ENCODE data around the gene IL1R1.
A peak's percentile ranks its signal among the peaks of the same experiment; 100 is the strongest.

The IL1R1 gene

DNA sequence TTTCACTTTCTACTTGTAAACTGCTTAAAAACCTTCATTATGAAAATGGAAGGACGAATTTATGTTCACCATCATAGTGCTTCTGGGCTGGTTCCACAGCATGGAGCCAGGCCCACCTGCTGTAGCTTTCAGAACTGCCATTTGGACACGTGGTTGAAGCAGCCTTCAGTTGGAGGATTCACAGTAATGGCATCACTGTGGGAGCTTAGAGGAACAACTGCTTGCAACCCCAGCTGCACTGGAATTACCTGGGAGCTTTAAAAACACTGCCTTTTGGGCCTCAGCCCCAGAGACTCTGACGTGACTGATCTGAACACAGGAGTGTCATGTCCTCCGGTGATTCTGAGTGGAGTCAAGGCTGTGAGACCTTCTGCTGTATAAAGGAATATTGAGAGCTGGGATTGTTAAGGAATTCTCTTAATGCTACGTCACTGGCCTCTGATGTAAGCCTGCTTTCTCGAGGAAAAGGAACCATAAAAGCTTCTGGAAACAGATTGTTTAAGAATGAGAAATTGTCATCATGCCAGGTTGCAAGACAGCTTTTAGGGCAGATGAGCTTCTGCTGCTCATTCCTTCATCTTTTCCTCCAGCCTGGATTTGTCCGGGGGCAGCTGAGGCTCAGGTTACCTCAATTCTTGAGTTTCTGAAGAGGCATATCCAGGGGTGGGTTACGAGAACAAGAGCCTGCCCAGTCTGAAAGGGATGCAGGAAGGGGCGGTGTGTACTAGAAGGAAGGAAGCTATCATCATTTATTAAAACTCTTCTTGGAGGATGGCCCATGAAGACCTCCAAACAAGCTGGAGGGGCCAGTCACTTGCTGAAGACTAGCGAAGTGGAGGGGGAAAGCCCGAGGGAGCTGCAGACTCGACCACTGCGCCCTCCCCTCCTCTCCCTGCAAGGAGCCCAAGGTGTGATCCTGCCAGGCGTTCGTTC, 1.3 kb upstream of the IL1R1 start:
- DNase-seq = no peak

GRCh38 chr2:102142829-102143449, 393 bp downstream of the IL1R1 start:
- no peak for DNase-seq

DNA sequence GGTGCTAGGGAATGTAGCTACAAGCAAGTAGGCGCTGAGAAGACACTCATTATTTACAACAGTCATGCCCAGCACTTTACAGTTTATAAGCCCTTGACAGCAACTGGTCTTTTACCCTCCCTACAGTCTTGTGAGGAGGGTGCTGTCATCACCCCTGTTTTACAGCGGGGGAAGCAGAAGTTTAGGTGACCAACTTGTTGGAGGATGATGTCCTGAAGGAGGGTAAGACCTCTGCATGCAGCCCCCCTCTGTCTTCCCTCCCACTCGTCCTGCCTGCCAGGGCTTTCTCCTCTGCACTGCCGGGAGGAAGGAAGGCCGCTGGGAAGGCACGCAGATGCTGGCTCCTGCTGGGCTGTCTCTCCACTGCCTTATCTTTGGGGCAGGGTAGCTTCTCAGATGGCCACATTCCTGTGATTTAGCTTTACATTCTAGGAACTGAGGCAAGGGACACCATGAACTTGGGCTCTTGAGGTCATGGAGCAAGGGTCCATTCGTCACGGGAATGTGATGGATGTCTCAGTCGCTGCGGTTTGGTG, 972 bp downstream of the IL1R1 start:
- no peak for DNase-seq

GRCh38 chr2:102144128-102144527, 1.6 kb downstream of the IL1R1 start:
- no peak for DNase-seq

DNA sequence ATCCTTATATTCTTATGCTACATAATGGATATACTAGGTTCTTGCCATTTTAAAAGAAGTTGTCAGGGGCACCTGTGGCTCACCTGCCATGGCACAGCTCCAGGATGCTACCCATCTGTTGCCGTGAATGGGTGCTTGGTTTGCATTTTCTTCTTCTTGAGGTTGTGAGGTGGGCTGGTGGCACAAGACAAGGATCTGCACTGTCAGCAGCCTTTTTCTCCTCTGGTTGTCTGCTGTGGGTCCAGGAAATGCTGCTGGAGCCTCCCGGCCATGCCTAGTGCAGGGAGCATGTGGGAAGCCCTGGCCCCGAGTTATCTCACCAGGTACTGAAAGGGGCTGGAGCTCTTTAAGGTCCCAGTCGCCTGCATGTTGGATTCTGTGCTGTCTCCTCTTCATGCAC, 2.6 kb downstream of the IL1R1 start:
- no peak for DNase-seq

DNA sequence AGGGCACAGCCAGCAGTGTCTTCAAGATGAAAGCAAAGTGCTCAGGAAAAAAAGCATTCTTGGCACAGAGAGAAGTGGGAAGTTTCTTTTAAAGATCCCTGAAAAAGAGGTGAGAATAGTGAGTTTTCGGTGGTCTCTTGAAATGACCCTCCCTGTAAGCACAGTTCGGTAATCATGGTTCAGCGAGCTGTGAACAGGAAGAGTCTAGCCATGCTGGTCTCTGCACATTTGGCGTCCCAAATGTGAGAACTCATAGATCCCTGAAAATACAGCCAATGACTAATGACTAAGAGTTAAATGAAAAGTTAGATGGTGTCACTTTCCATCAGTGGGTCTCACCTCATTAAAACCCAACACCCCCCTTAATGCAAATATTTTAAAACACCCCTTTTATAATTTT, 3.4 kb downstream of the IL1R1 start:
- DNase-seq = no peak

DNA sequence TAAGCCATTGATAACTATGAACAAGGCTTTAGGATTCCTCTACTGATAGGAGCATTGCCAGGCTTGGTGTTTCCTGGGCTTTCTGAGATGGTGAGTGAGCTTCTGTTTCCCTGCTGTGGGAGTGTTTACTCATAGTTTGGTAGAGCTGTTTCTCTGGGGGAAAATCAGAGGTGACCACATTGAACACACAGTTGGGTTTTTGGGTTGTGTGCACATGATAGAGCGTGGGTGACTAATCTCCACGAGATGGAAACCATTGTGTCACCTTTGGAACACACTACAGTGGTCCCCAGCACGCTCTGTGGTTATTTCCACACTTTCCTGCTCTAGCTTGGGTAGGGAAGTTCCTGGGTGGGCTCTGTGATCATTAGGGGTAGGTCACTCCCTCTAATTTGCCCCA, 5.4 kb downstream of the IL1R1 start:
- peak; percentile 73 for DNase-seq

DNA sequence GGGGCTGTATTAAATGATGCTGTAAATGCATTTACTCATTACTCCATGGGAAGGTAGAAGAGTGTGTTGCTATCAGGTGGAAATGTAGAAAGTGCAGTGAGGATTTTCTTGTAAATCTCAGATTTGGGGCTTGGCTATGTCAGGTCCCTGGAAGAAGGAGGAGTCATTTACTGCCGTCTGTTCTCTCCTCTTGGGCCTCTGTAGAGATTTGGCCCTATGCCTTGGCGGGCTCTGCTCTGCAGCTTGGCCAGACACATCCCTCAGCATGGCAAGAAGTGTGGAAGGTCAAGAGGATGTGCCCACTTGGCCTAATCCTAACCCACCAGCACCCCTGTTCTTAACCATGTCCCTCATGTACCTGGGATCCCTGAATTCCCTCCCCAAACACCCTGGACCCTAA, 6.7 kb downstream of the IL1R1 start:
- no peak for DNase-seq

DNA sequence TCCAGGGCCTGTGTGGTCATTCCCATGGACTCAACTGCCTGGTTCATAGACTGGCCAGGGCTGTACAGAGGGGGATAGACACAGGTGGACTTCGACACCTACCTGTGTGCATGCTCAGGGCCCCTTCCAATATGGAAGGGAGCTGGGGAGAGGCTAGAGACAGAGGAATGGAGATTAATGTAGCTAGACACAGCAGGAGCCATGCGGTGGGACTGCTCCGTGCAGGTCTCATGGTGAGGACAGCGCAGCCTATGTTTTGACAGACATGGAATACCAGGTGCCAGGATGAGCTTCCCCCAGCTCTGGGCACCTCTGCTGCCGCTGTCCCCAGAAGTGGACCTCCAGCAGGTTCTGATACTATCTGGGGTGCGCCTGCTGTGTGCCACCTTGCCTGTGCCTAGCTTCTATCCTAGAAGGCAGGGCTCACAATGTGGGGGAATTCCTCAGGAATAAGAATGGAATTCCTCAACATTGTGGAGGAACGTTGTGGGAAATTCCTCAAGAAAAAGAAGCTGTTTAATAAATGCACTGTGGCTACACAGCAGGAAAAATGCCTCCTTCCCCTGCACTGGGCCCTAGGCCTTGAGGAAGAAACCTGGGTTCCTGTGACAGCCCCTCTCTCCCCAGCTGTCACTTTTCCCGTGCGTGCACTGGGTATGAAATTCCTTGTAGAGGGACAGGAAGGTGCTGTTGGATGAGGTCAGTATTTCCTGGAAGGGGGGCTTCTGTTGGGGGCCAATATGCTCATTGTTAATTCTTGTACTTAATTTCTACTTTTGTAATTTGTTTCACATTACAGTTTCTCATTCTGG, 7.3 kb downstream of the IL1R1 start:
- DNase-seq = no peak

- no peak for DNase-seq
These were observed 11.8 kb downstream of the IL1R1 start for GRCh38 chr2:102154364-102154763.

DNA sequence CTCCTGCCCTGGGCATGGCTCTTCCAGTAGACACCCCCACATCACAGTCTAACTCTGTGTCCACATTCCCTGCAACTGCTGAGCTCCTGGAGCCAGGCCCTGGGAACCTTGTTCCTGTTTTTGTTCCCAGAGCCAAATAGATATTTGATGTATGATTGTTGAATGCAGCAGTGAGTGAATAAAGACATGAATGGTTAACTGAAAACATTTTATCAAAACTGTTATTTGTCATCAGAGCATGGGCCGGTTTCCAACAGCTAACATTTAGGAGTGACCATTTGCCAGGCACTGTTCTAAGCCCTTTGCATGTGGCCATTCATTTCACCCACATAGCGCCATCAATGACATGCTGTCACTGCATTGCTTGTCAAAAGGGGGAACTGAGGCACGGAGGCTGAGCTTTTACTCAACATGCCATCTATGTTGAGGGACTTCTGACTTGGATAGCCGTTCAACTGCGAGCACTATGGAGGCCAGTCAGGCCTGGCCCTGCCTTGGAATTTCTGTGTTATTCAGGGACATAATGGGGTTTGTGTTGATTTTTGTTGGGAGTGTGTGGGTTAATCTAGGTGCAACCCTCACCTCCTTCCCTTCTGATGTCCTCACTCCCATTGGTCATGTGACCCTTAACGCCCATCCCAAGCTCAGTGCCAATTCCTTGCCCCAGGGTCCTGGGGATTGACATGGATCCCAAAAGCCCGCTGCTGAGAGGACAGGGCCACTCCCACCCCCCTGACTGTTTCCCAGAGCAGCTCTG, 12.6 kb downstream of the IL1R1 start:
- DNase-seq = no peak

DNA sequence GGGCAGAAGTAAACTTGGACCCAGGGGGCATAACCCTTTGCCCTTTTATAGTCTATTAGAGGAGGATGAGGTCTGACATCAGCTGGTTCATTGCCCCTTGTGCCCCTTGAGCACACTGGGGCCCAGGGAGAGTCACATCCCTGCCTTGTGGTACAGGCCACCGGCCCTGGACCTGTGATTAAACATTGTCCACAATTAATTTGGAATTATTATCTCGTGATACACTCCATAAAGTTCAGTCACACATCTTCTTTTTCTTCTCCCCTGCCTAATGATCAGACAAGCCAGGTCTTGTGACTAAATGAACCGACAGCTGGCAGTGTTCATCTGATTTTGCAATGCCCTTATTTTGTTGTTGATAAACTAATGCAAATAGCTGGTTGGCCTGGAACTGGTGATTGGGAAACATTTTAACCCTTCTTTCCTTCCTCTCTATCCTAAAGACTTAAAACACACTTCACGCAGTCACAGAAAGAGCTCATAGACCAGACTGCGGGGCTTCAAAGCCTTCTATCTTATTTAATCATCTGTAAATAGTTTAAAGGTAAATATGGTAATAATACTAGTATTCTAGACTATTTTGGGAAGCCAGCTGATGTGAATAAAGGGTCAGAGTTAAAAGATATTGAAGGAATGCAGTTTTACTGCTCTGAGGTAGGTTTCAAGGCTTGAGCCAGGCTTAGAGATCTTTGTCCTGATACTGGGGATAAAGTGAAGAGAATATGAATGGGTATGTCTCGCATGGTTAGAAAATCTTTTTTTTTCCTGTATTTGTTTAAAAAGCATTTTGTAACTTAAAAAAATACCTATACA, 13.4 kb downstream of the IL1R1 start:
- DNase-seq = no peak

GRCh38 chr2:102158011-102158755, 15.6 kb downstream of the IL1R1 start:
- no peak for DNase-seq

DNA sequence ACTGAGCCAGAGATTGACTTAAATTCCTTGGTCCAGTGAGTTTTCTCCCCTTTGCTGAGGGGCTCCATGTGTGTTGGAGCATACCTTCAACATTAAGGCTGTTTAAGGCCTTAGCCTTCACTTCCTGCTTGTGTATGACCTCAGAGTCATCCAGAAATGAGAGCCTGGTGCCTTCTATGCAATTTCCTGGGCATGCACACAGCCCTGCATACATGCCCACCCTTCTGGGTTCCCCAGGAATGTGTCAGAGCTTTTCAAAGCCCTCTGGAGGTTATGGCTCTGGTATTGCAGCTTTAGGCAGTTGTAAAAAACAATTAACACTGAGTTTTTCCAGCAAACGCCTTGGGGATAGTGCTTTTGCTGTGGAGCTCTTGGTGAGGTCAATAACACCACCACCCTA, 16.7 kb downstream of the IL1R1 start:
- DNase-seq = no peak

GRCh38 chr2:102166189-102166845, 23.8 kb downstream of the IL1R1 start:
- DNase-seq = no peak

DNA sequence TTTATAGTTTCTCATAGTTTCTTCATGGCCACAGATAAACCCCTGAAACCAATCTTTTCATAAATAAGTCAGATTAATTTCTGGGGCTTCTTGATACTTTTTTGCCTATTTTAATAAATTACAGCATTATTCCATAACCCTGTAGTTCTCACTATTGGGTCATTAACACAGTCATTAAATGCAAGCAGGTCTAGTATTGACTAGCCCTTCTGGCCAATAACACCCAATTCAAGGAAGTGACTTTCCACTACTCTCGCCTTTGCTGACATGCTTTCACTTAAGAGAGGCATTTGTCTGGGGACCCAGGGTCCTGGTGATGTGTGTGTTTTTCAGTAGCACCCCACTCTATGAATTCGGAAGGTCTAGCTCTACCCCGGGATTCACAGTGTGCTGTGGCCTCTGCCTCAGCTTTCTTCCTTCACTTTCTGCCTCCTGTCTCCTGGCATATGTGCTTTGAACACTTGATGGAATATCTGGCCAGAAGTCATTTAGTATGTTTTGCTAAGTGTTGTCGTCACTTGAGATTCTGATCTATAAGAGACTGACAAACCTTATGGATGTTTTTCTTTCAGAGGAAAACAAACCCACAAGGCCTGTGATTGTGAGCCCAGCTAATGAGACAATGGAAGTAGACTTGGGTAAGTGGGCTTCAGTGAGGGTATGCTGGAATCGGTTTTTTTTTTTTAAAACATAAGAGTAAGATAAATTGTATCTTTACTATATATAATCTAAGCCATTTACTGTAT, 25.7 kb downstream of the IL1R1 start:
- DNase-seq = no peak

DNA sequence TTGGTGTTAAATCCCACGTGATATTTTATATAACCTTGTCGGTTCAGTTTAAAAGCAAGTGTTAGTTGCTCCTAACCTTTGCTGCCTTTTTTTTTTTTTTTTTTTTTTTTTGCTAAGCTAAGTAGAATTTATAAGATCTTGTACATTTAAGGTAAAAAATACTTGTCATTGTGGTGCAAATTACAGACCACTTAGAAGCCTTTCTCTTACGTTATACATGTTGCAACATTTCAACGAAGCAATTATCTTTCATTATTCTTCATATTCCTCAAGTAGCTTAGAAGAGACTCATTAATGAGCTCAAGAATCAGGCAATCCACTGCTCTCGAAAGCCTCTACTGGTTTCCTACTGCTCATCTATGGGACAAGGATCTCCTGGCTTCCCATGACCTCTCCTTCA, 29.4 kb downstream of the IL1R1 start:
- no peak for DNase-seq

- DNase-seq = no peak
These were observed 30.2 kb downstream of the IL1R1 start for GRCh38 chr2:102172745-102173144.

GRCh38 chr2:102176172-102176571, 33.6 kb downstream of the IL1R1 start:
- DNase-seq = no peak

Data from activated CD4-positive, alpha-beta T cell treated with anti-CD3 and anti-CD28 coated beads for 48 hours (primary cell).